Jurkat, Clone E6-1 (cell line): ENCODE measurements around the gene DCTN2.
"Not testable (repeated sequence)": the region's sequence is repeated elsewhere in the genome, so short reads cannot be mapped to it uniquely, and the experiment has no call there.

Experiments
- DNase-seq: peaks from one replicate; pipeline ENCODE4 v3.0.0-alpha.2; 2011; ENCODE audit warnings: low read depth, low spot score
- H3K4me3 ChIP-seq: 2 replicates; pipeline ENCODE4 v1.5.1; 2011; ENCODE audit warnings: mild to moderate bottlenecking, low read length, control low read depth, moderate library complexity

Gene DCTN2

DNA sequence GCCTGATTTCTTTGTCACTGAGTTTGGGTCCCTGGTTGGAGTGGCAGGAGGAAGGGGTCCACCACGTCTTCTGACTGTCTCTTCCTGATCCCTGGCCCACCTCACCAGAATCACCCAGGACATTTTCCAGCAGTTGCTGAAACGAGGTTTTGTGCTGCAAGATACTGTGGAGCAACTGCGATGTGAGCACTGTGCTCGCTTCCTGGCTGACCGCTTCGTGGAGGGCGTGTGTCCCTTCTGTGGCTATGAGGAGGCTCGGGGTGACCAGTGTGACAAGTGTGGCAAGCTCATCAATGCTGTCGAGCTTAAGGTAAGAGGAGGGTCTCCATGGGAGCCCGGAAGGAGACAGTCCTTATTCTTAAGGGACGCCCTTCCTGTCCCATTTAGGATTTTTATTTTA, 46.8 kb downstream of the DCTN2 start:
- no peak for DNase-seq
- H3K4me3 ChIP-seq: no peak overlapping the region

DNA sequence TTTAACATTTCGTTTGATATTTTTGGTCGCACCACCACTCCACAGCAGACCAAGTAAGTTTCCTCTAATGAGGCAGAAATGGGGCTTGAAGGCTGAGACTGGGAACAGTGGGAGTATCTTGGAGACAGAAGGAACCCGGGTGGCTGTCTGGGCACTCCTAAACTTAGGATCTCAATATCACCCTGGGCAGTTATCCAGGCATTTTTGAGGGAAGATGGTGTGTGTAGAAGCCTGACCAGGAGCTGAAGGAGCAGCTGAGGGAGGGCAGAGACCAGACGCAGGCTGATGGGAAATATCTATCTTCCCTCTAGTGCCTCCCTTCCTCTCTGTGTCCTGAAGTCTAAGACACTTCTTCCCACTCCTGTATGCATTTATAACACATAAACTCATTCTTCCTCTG, 48.4 kb downstream of the DCTN2 start:
- H3K4me3 ChIP-seq: no peak overlapping the region
- DNase-seq: no peak

DNA sequence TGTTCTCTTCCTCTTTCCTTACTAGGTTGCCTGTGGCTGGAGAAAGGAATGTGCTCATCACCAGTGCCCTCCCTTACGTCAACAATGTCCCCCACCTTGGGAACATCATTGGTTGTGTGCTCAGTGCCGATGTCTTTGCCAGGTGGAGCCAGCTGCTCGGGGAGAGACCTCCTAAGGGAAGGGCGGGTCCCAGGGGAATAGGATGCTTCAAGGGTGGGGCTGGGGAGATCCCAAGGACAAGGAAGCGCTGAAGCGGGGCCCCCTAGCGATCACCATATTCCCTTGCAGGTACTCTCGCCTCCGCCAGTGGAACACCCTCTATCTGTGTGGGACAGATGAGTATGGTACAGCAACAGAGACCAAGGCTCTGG, 48.9 kb downstream of the DCTN2 start:
- H3K4me3 ChIP-seq: no peak overlapping the region
- no peak for DNase-seq

DNA sequence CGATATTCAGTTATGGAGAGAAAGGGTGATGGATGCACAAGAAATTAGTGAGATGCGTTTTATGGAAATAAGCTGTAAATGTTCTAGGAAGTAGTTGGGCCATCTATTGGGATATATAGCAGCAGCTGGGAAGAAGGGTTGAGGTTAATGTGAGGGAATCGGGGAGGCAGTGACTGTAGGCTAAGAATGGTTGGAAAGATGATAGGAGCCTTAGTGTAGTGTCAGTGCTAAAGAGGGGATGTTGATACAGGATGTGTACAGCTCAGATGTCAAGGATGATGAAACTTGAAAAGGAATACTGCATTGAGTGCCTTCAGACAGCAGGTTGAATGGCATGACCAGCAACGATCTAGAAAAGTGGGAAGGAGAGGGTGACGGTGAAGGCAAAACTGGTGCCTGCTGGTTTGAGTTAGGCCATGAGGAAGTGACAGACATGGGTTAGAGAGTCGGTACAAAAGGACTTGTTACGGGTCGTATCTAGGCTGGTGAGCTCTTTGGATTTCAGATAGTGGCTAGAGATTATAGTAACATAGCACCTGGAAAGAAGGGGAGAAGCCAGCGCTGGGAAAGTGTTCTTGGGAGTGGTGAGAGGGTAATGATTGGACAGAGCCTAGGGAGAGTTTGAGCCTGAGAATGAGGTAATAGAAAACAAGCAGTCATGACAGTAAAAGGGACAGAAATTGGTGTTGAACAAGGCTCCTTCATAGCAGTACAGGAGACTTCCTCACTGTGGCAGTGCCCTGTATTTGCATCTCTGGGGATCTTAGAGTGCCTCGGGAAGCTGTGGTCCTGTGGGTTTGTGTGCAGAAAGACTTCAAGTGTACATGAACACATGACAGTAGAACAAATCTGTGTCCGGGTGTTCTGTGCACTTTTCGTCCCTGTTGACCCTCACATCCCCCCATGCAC, 49.5 kb downstream of the DCTN2 start:
- no peak overlapping the region for H3K4me3 ChIP-seq
- no peak for DNase-seq

DNA sequence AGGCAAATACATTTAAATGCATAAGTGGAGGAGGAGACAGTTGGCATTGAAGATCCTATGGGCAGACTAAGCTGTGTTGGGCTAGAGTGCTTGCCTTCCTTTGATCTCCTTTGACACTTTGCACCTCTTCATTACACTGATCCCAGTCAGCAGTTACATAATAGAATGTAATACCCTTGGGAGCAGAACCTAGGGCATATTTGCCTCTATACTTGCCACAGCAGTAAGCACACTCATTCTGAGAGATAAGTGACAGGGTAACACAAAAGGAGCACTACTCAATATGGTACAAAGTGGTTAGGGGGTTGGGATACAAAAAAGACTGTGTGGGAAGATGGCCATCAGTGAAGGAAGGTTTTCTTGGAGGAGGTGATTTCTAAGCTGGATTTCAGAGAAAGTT, 50.2 kb downstream of the DCTN2 start:
- DNase-seq: no peak
- H3K4me3 ChIP-seq: no peak overlapping the region

DNA sequence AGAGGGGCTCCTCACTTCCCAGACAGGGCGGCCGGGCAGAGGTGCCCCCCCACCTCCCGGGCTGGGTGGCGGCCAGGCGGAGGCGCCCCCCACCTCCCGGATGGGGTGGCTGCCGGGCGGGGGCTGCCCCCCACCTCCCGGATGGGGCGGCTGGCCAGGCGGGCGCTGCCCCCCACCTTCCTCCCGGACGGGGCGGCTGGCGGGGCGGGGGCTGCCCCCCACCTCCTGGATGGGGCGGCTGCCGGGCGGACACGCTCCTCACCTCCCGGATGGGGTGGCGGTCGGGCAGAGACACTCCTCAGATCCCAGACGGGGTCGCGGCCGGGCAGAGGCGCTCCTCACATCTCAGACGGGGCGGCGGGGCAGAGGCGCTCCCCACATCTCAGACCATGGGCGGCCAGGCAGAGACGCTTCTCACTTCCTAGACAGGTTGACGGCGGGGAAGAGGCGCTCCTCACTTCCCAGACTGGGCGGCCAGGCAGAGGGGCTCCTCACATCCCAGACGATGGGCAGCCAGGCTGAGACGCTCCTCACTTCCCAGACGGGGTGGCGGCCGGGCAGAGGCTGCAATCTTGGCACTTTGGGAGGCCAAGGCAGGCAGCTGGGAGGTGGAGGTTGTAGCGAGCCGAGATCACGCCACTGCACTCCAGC, 51.8 kb downstream of the DCTN2 start:
- DNase-seq, H3K4me3 ChIP-seq: not testable (repeated sequence)

DNA sequence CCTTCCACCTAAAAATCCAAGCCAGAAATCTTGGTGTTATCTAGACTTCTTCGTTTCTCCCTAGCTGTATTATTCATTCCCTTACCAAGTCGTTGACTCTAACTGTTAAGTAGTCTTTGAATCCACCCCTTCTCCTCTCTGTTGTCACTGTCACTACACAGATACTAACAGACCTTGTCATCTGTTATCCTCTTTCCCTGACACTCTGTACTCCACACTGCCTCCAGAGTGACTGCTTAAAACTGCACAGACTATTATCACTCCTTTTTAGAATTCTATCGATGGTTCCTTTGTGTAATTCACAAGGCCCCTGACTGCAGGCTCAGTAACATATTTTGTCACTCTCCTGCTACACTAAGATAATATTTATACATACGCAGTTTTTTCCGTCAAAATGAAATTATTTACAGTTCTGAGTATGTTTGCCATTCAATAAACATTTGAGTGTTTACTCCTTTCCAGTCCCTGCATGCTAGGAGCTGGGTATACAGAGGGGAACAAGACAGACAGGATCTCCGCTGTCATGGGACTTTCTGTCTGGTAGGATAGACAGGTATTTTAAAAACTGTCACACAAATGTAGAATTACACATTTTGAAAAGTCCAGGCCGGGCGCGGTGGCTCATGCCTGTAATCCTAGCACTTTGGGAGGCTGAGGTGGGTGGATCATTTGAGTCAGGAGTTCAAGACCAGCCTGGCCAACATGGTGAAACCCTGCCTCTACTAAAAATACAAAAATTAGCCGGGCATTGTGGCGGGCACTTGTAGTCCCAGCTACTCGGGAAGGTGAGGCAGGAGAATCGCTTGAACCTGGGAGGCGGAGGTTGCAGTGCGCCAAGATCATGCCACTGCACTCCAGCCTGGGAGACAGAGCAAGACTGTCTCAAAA, 55.4 kb downstream of the DCTN2 start:
- no peak overlapping the region for H3K4me3 ChIP-seq
- DNase-seq: no peak

DNA sequence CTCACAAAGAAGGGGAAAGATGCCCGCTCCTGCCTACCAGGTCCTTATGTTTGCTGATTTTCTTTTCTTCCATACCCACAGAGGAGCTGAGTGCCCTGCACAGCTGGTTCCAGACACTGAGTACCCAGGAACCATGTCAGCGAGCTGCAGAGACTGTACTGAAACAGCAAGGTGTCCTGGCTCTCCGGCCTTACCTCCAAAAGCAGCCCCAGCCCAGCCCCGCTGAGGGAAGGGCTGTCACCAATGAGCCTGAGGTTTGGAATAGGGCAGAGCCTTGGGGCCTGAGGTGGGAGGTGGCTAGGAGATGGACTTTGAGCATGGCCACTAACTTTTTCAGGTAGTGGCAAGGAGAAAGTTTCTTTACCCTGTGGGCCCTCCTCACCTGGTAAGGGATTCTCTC, 56.9 kb downstream of the DCTN2 start:
- DNase-seq: no peak

DNA sequence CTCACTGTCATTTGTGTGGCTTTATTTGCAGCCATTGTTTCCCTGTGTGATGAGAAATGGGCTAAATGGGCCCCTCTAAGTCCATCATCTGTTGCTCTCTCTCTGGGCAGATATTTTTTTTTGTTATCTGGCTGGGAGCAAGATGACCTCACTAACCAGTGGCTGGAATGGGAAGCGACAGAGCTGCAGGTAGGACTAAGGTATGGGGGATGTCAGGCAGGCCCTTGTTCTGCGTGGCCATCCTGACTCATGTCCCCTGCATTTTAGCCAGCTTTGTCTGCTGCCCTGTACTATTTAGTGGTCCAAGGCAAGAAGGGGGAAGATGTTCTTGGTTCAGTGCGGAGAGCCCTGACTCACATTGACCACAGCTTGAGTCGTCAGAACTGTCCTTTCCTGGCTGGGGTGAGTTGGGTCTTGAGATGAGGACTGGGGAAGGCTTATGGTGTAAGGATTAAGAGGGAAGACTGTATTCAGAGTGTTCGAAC, 57.8 kb downstream of the DCTN2 start:
- peak overlapping the region; percentile 99 for H3K4me3 ChIP-seq
- DNase-seq: no peak

More for the DNA sequence above, 56.9 kb downstream of the DCTN2 start:
- H3K4me3 ChIP-seq: no peak overlapping the region

DNA sequence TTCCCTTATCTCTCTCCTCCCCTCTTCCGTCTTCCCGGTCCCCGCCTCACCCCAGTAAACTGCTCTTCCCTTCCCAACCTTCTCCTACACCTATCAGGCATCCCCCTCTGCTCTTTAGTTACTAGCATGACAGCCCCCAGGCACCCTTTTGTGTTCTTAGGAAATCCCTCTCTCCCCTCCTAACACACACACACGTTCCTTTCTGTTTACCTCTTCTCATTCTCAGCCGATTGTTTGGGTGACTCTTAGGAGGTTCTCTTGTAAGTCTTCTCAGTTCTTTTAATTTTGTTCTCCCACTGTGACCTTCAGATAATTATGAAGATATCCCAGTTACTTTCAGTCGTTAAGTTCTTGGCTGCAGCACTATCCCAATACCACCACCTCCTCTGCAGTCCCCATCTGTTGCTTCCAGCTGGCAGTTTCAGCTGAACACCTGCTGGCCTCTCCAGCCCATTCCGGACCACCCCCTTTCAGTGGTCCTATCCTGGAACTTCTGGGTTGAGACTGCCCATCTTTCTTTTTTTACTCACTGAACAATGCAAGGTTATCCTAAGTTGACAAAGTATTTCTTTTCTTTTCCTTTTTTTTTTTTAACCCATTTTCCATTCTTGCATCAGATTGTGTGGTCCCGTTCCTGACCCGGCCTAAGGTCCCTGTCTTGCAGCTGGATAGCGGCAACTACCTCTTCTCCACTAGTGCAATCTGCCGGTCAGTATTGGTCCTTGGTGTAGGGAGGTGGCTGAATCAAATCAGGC, 58.4 kb downstream of the DCTN2 start:
- peak overlapping the region; percentile 99 for H3K4me3 ChIP-seq
- DNase-seq: no peak

DNA sequence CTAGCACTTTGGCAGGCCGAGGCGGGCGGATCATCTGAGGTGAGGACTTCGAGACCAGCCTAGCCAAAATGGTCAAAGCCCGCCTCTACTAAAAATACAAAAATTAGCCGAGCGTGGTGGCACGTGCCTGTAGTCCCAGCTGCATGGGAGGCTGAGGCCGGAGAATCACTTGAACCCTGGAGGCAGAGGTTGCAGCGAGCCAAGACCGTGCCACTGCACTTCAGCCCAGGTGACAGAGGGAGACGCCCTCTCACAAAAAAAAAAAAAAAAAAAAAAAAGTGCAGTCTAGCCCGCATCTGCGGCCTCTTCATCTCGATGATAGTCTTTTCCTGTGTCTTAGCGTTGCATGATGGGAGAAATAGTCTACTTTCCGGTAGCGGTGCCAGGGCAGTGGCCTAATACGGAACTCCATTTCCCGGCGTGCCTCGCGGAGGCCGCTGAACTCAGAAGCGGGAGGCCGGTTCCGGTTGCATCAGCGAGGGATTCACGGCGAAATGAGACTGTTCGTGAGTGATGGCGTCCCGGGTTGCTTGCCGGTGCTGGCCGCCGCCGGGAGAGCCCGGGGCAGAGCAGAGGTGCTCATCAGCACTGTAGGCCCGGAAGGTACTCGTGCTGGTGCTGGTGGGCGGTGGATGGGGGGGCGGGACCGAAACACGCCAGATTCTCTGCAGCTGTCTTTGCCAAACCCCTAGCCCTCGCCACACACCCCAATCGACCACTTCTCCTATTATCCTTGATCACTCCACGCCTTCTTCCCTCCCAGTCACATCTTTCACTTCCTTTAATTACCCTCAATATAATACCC, 59.2 kb downstream of the DCTN2 start, which contains the start of gene MARS1:
MARS1 (plus strand) TSS at position 472 of the 805 bp plus-strand sequence; CDS start at position 495, 23 bp downstream.
- H3K4me3 ChIP-seq: peak within 1 kb of the TSS; percentile 99
- DNase-seq: peak; percentile 97

DNA sequence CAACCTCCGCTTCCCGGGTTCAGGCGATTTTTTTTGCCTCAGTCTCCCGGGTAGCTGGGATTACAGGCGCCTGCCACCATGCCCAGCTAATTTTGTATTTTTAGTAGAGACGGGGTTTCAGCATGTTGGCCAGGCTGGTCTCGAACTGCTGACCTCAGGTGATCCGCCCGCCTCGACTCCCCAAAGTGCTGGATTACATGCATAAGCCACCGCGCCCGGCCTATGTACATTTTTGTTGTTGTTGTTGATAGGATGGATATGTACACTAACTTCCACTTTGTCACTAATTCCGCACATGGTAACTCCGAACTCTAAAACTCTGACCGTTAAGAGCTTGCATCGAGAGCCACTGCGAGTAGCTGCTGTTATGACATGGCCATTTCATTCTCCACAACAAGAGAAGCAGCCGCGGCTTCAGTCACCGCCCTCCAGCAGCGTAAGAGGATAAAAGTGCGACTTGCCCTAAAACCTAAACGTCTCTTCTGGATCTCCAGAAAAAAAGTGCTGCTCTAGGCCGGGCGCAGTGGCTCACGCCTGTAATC, 59.9 kb downstream of the DCTN2 start:
- peak overlapping the region; percentile 99 for H3K4me3 ChIP-seq
- DNase-seq: no peak

DNA sequence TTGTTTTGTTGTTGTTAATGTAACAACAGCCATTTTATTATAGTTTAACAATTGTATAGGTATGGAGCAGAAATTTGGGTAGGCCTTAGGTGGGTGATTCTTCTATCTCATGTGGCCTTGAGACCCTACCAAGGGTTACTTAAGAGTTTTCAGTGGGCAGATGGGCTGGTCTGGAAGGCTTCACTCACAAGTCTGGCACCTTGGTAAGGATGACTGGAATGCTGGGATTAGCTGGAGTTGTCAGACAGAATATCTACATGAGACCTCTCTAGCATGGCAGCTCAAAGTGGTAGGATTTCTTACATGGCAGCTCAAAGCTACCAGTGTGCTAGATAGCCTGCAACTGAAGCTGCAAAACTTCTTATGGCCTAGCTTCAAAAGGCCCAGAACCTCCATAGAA, 61.3 kb downstream of the DCTN2 start:
- DNase-seq: no peak
- H3K4me3 ChIP-seq: no peak overlapping the region

DNA sequence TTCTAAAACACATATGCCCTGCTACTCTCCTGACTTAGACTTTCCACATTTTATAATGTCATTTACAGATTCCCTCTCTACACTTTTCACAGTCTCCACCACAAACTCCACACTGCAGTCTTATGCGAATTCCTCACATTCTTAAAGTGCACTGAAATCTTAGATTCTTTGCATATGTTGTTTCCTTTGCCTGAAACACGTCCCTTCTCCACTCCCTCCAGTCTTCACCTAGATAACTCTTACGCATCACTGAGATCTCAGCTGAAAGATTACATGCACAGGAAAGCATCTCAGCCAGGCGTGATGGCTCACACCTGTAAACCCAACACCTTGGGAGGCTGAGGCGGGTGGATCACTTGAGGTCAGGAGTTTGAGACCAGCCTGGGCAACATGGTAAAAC, 63.5 kb downstream of the DCTN2 start:
- DNase-seq: no peak

DNA sequence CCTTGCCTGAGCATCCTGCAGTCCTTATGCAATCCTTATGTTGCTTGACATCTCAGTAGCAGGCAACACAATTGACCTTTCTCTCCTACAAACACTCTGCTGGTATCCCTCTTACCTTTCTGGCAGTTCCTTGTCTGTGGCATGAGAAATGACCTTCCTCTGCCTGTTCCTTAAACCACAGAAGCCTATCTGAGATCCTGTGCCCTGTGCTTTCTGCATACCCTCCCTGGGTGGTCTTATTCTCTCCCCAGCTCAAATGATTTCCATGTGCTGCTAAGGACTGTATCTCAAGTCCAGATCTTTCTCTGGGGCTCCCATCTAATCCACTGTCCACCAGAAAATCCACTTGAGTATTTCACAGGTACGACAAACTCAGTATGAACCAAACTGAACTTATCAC, 65.3 kb downstream of the DCTN2 start:
- no peak for DNase-seq
- H3K4me3 ChIP-seq: no peak overlapping the region

More for the DNA sequence above, 63.5 kb downstream of the DCTN2 start:
- no peak overlapping the region for H3K4me3 ChIP-seq
